DOHH2 (cell line): Measurements from ENCODE around the gene EPB41L2.

ENCODE experiments used
- EZH2phosphoT487 ChIP-seq: fragments of 200-600 bp; sonication (generic); IDR thresholded peaks from 2 replicates; pipeline ENCODE4 v1.6.1; 2017; ENCODE audit warnings: borderline replicate concordance, mild to moderate bottlenecking, antibody characterized with exemption, low read length, moderate library complexity, mixed read lengths
- TF ChIP-seq, protein P1 (sequence below): fragments of 200-600 bp; sonication (generic); IDR thresholded peaks from one replicate; pipeline ENCODE4 v1.5.1; 2014; ENCODE audit warnings: antibody characterized with exemption, mild to moderate bottlenecking, low read depth, low read length; ENCODE audit not compliant: poor library complexity, severe bottlenecking

DNA sequence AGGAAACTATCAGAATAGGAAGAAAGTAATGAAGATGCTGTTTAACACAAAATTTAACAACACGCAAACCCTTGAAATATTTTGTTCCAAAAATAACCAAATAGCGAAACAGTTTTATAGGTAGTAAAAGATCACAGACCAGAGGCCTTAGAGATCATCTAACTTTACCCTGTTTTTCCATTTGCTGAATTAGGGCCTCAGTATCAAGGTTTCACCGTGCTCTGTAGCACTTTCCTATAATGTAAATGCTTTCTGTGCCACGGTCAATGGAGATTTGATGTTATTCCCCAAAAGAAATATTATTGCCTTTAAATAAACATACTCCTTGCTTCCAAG lies 23.7 kb downstream of the EPB41L2 start:
- TF ChIP-seq, protein P1, sequence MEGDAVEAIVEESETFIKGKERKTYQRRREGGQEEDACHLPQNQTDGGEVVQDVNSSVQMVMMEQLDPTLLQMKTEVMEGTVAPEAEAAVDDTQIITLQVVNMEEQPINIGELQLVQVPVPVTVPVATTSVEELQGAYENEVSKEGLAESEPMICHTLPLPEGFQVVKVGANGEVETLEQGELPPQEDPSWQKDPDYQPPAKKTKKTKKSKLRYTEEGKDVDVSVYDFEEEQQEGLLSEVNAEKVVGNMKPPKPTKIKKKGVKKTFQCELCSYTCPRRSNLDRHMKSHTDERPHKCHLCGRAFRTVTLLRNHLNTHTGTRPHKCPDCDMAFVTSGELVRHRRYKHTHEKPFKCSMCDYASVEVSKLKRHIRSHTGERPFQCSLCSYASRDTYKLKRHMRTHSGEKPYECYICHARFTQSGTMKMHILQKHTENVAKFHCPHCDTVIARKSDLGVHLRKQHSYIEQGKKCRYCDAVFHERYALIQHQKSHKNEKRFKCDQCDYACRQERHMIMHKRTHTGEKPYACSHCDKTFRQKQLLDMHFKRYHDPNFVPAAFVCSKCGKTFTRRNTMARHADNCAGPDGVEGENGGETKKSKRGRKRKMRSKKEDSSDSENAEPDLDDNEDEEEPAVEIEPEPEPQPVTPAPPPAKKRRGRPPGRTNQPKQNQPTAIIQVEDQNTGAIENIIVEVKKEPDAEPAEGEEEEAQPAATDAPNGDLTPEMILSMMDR: no peak
- no peak for TF ChIP-seq EZH2phosphoT487
